CD4-positive, alpha-beta memory T cell (primary cell): ENCODE results near the gene GALNT15. TPM values are rescaled to one million over a fixed set of nuclear protein-coding genes. Genes with fewer than 3 reads are reported as not detected.

ENCODE experiments used
- CTCF ChIA-PET: fragments of 350-600 bp; sonication (Branson Sonifier 250); formaldehyde crosslinking; loops from one replicate; lab custom pipeline; 2021; ENCODE audit warnings: inconsistent platforms; ENCODE audit not compliant: partially characterized antibody; lab: Charles Lee
- POLR2A ChIA-PET: fragments of 350-600 bp; sonication (Branson Sonifier 250); formaldehyde crosslinking; loops from one replicate; lab custom pipeline; 2021; ENCODE audit not compliant: partially characterized antibody; lab: Charles Lee
- DNase-seq, 5 donors: peaks; one replicate each; pipeline versions ENCODE4 v3.0.0 to v3.0.0-alpha.2; 2020 to 2022; ENCODE audit warnings: mixed read lengths in 1 of 5
- H3K27ac ChIP-seq: one replicate; pipeline ENCODE4 v1.7.0; 2013; ENCODE audit warnings: low read depth, low read length
- H3K27me3 ChIP-seq: 2 replicates; pipeline ENCODE4 v1.7.0; 2013; ENCODE audit warnings: mild to moderate bottlenecking, low read length, moderate library complexity; ENCODE audit not compliant: insufficient read depth
- H3K36me3 ChIP-seq: 2 replicates; pipeline ENCODE4 v1.7.0; 2013; ENCODE audit warnings: mild to moderate bottlenecking, low read length, moderate library complexity; ENCODE audit not compliant: insufficient read depth
- H3K4me1 ChIP-seq: 2 replicates; pipeline ENCODE4 v1.7.0; 2013; ENCODE audit warnings: mild to moderate bottlenecking, low read length, moderate library complexity; ENCODE audit not compliant: insufficient read depth
- H3K4me3 ChIP-seq, 2 donors: one replicate each; pipeline ENCODE4 v1.7.0; 2013; ENCODE audit warnings: low read length in 2 of 2, mild to moderate bottlenecking in 1 of 2
- H3K9me3 ChIP-seq, 2 donors: one replicate each; pipeline ENCODE4 v1.7.0; 2013; ENCODE audit warnings: low read length in 2 of 2, control low read depth in 1 of 2; ENCODE audit not compliant: control insufficient read depth in 1 of 2
- H3K27ac Mint-ChIP-seq, 7 donors: one replicate each; pipeline ENCODE4 v1.8.0; 2020 to 2021; ENCODE audit warnings: mixed read lengths in 7 of 7, mild to moderate bottlenecking in 6 of 7, inconsistent platforms in 3 of 7, moderate library complexity in 3 of 7
- H3K27me3 Mint-ChIP-seq, 2 donors: one replicate each; pipeline ENCODE4 v1.8.0; 2020 to 2021; ENCODE audit warnings: mixed read lengths in 2 of 2
- H3K36me3 Mint-ChIP-seq, 2 donors: one replicate each; pipeline ENCODE4 v1.8.0; 2020 to 2021; ENCODE audit warnings: mixed read lengths in 2 of 2, inconsistent platforms in 1 of 2, mild to moderate bottlenecking in 1 of 2
- H3K4me1 Mint-ChIP-seq, 4 donors: one replicate each; pipeline ENCODE4 v1.8.0; 2020 to 2021; ENCODE audit warnings: mixed read lengths in 4 of 4, mild to moderate bottlenecking in 1 of 4
- H3K4me3 Mint-ChIP-seq, 8 donors: one replicate each; pipeline ENCODE4 v1.8.0; 2020 to 2021; ENCODE audit warnings: mixed read lengths in 8 of 8, mild to moderate bottlenecking in 7 of 8, moderate library complexity in 6 of 8, inconsistent platforms in 3 of 8
- H3K9me3 Mint-ChIP-seq, 8 donors: one replicate each; pipeline ENCODE4 v1.8.0; 2020 to 2021; ENCODE audit warnings: mixed read lengths in 8 of 8, mild to moderate bottlenecking in 5 of 8, inconsistent platforms in 3 of 8, moderate library complexity in 1 of 8
- intact Hi-C: fragments of 100-400 bp; cut with micrococcal nuclease; formaldehyde crosslinking; loops from one replicate; pipeline ENCODE4 v1.15.1; 2023
- polyA plus RNA-seq, 2 donors: library from polyadenylated mRNA; unstranded; fragments of 300-500 nt; fragmentation: Illumina TruSeq; gene quantifications; one replicate each; pipeline ENCODE4 v1.2.3, GENCODE V29; 2021
- total RNA-seq, 2 experiments: library from RNA; stranded (reverse); gene quantifications; one replicate each; pipeline ENCODE4 v1.2.3, GENCODE V29; 2021

Gene GALNT15
- total and polyA plus RNA-seq, 4 experiments from 2014 or later = not detected

DNA sequence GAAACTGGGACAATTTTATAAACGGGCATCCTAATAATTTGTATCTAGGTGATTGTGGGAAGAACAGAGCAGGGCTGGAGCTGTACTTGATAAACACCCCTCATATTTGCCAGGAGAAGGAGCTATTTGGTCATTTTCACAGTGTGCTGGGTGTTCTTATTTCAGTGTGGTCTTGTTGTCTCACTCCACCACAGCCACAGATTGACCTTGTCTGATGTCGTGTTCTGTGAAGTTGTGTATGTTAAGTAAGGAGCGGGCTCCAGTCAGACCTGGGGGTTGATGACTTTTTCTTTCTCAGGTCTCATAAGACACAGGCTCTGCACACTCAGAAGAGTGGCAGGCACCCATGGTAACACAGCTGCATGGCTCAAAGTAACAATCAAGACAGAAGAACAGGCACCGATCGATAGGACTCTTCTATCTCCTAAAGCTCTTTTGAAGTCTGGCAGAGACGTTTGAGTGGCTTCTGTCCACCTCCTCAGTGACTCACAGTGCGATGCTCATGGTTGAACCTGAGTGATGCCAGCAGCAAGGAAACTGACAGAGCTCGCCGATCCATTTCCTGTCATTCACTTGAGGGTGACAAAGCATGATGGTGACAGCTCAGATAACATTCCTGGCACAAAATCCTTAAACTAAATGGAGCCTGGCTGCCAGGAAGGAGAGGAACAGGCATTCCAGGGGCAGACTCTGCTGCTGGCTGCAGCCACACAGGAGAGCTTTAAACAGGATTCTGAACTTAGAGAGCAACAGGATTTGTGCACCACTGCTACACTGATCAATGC, 69.4 kb downstream of the GALNT15 start:
- Histone ChIP-seq H3K36me3 (no peaks in the 10 kb centered on the region), H3K4me1 (peaks cover 3% of the 10 kb centered on the region), H3K4me3 (no peak overlapping the region), H3K9me3 (no peaks in the 10 kb centered on the region), H3K27me3 (no peaks in the 10 kb centered on the region), H3K27ac (no peak overlapping the region)
- no peak overlapping the region for H3K27ac Mint-ChIP-seq
- ChIA-PET CTCF (interaction anchor here (0.9 to 2.9 kb wide), 5 partner anchors 10 to 1041 kb away, joined by 3 to 15 read pairs (median 4); no protein-coding TSS in a partner anchor), POLR2A (interaction anchor here (0.6 to 0.7 kb wide), 2 partner anchors 21 kb away, joined by 3 to 4 read pairs; partner anchors contain the start of genes DPH3 and OXNAD1)
- peaks cover 6 to 17% (median 10%) of the 10 kb centered on the region in 4 donors for H3K4me1 Mint-ChIP-seq
- no peak for DNase-seq
- intact Hi-C loops = no loop called here
- H3K36me3 Mint-ChIP-seq = no peaks in the 10 kb centered on the region
- no peaks in the 10 kb centered on the region for H3K27me3 Mint-ChIP-seq
- no peak overlapping the region for H3K4me3 Mint-ChIP-seq
- peaks cover 0 to 1% (median 0%) of the 10 kb centered on the region in 8 donors for H3K9me3 Mint-ChIP-seq

- CTCF ChIA-PET = interaction anchor here (0.7 to 1.4 kb wide), 3 partner anchors 191 to 430 kb away, joined by 3 to 5 read pairs (median 3); no protein-coding TSS in a partner anchor
Measured at GRCh38 chr3:16245609-16246008, 71.1 kb downstream of the GALNT15 start.

GRCh38 chr3:16247282-16248061, 73.0 kb downstream of the GALNT15 start:
- H3K4me1 Mint-ChIP-seq = peaks cover 6 to 17% (median 9%) of the 10 kb centered on the region in 4 donors
- intact Hi-C loops = loop anchor here (1.0 kb wide), 4 partner anchors 17 to 1139 kb away; partner anchors contain the start of gene DPH3
- ChIA-PET POLR2A (no interaction called here), CTCF (interaction anchor here (1.0 to 2.5 kb wide), 10 partner anchors 11 to 1044 kb away, joined by 3 to 12 read pairs (median 4); partner anchors contain the start of genes DPH3 and OXNAD1)
- peak overlapping the region in 5 of 8 donors; percentile 10 to 57 (median 38) for H3K4me3 Mint-ChIP-seq
- no peaks in the 10 kb centered on the region for H3K27me3 ChIP-seq
- H3K27me3 Mint-ChIP-seq = no peaks in the 10 kb centered on the region
- H3K27ac ChIP-seq = no peak overlapping the region
- peak; percentile 73 to 78 (median 75) for DNase-seq
- peaks cover 3% of the 10 kb centered on the region for H3K4me1 ChIP-seq
- no peak overlapping the region for H3K4me3 ChIP-seq
- H3K36me3 Mint-ChIP-seq = no peaks in the 10 kb centered on the region
- peaks cover 0 to 1% (median 0%) of the 10 kb centered on the region in 8 donors for H3K9me3 Mint-ChIP-seq
- no peaks in the 10 kb centered on the region for H3K9me3 ChIP-seq
- H3K36me3 ChIP-seq = no peaks in the 10 kb centered on the region
- H3K27ac Mint-ChIP-seq = peak overlapping the region in 1 of 7 donors; percentile 32

More at GRCh38 chr3:16245609-16246008, 71.1 kb downstream of the GALNT15 start:
- Mint-ChIP-seq H3K27ac (no peak overlapping the region), H3K4me3 (no peak overlapping the region), H3K4me1 (peaks cover 6 to 17% (median 10%) of the 10 kb centered on the region in 4 donors), H3K36me3 (no peaks in the 10 kb centered on the region), H3K27me3 (no peaks in the 10 kb centered on the region), H3K9me3 (peaks cover 0 to 1% (median 0%) of the 10 kb centered on the region in 8 donors)
- POLR2A ChIA-PET = no interaction called here
- intact Hi-C loops = no loop called here
- Histone ChIP-seq H3K4me1 (peaks cover 3% of the 10 kb centered on the region), H3K9me3 (no peaks in the 10 kb centered on the region), H3K4me3 (no peak overlapping the region), H3K36me3 (no peaks in the 10 kb centered on the region), H3K27me3 (no peaks in the 10 kb centered on the region), H3K27ac (no peak overlapping the region)
- DNase-seq = no peak

GRCh38 chr3:16248556-16248955, 74.1 kb downstream of the GALNT15 start:
- H3K27ac Mint-ChIP-seq = no peak overlapping the region
- intact Hi-C loops = no loop called here
- peaks cover 0 to 1% (median 0%) of the 10 kb centered on the region in 8 donors for H3K9me3 Mint-ChIP-seq

GRCh38 chr3:16249336-16249735, 74.9 kb downstream of the GALNT15 start:
- Histone ChIP-seq H3K36me3 (no peaks in the 10 kb centered on the region), H3K4me3 (no peak overlapping the region), H3K27me3 (no peaks in the 10 kb centered on the region), H3K4me1 (peaks cover 3% of the 10 kb centered on the region), H3K27ac (no peak overlapping the region), H3K9me3 (no peaks in the 10 kb centered on the region)
- DNase-seq = no peak
- POLR2A ChIA-PET = no interaction called here
- CTCF ChIA-PET = interaction anchor here (0.9 to 2.5 kb wide), 4 partner anchors 15 to 1045 kb away, joined by 3 to 12 read pairs (median 3); partner anchors contain the start of genes DPH3 and OXNAD1
- H3K36me3 Mint-ChIP-seq = no peaks in the 10 kb centered on the region
- intact Hi-C loops = no loop called here
- no peak overlapping the region for H3K27ac Mint-ChIP-seq
- H3K9me3 Mint-ChIP-seq = peaks cover 0 to 1% (median 0%) of the 10 kb centered on the region in 8 donors
- no peak overlapping the region for H3K4me3 Mint-ChIP-seq
- H3K27me3 Mint-ChIP-seq = no peaks in the 10 kb centered on the region
- H3K4me1 Mint-ChIP-seq = peaks cover 4 to 17% (median 9%) of the 10 kb centered on the region in 4 donors

More at GRCh38 chr3:16248556-16248955, 74.1 kb downstream of the GALNT15 start:
- peaks cover 3% of the 10 kb centered on the region for H3K4me1 ChIP-seq
- H3K27me3 ChIP-seq = no peaks in the 10 kb centered on the region
- no peaks in the 10 kb centered on the region for H3K36me3 Mint-ChIP-seq
- H3K4me3 ChIP-seq = no peak overlapping the region
- H3K27me3 Mint-ChIP-seq = no peaks in the 10 kb centered on the region
- no peak overlapping the region for H3K4me3 Mint-ChIP-seq
- no peak overlapping the region for H3K27ac ChIP-seq
- no peak for DNase-seq
- H3K9me3 ChIP-seq = no peaks in the 10 kb centered on the region
- peaks cover 6 to 17% (median 9%) of the 10 kb centered on the region in 4 donors for H3K4me1 Mint-ChIP-seq
- POLR2A ChIA-PET = no interaction called here
- no peaks in the 10 kb centered on the region for H3K36me3 ChIP-seq
- CTCF ChIA-PET = interaction anchor here (0.9 to 2.5 kb wide), 9 partner anchors 10 to 1044 kb away, joined by 3 to 12 read pairs (median 4); partner anchors contain the start of genes DPH3 and OXNAD1

- H3K36me3 Mint-ChIP-seq = no peaks in the 10 kb centered on the region
- H3K4me1 ChIP-seq = peaks cover 5% of the 10 kb centered on the region
- intact Hi-C loops = no loop called here
- H3K27ac Mint-ChIP-seq = no peak overlapping the region
- H3K27ac ChIP-seq = no peak overlapping the region
- no peaks in the 10 kb centered on the region for H3K27me3 Mint-ChIP-seq
- H3K4me3 ChIP-seq = no peak overlapping the region
- no peak for DNase-seq
- H3K36me3 ChIP-seq = no peaks in the 10 kb centered on the region
- CTCF ChIA-PET = no interaction called here
- no peaks in the 10 kb centered on the region for H3K27me3 ChIP-seq
- POLR2A ChIA-PET = no interaction called here
- H3K4me3 Mint-ChIP-seq = no peak overlapping the region
- peaks cover 0 to 1% (median 0%) of the 10 kb centered on the region in 8 donors for H3K9me3 Mint-ChIP-seq
- H3K4me1 Mint-ChIP-seq = peaks cover 6 to 17% (median 9%) of the 10 kb centered on the region in 4 donors
- no peaks in the 10 kb centered on the region for H3K9me3 ChIP-seq
Measured at GRCh38 chr3:16249886-16250285, 75.4 kb downstream of the GALNT15 start.
